ENCODE results near the gene NEK8.

The NEK8 gene

DNA sequence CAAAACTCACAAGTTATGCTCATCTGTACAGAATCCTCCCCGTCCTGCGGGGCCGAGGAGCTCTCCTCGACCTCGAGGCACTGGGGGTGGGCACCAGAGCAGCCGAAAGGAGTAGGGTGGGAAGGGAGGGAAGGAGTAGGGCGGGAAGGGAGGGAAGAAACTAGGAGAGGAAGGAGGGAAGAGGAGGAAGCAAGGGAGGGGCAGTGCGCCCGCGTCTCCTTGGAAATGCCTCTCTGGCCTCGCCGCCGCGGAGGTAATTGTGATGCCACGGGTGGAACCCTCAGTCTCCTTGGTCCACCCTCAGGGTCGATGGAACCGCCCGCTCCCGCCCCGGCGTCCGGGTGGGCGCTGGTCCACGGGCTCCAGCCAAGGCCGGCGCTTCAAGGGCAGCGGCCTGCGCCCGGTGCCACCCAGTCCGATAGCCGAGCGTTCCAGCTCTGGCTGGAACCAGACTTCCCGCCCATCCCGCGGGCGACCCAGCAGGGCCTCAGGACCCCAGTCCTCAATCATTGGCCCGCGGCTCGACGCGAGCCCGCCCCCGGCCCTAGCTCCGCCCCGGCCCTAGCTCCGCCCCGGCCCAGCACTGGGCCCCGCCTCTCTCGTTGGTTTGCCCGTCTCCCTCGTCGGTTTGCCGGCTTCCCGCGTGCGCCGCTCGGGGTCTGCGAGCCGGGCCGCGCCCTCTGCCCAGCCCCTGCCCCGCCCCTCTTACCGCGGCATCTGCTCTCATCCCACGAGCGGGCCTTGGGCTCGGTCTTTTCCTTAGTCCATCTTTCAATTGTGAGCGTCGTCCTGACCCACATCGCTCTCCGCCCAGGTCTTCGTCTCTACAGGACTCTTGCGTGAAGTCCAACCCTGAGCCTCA, 17.5 kb upstream of the NEK8 start:
- H3K27me3 ChIP-seq (ENCODE audit: insufficient read depth, insufficient read length): no peaks in the 10 kb centered on the region
- H3K4me1 ChIP-seq (ENCODE audit: insufficient read depth, insufficient read length): peaks cover 22% of the 10 kb centered on the region

DNA sequence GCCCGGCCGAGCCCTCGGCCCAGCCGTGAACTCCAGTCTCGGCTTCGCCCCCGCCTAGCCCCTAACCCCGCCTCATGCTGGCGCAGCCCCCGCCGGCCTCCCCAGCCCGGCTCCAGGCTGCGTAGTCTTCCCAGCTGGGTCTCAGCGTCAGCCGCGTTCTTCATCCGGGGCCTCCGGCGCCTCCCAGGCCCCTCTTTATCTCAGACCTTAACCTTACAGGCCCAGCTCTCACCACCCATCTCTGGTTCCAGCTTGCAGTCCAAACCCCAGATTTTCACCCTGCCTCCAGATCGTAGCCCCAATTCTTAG, 16.9 kb upstream of the NEK8 start, which contains the start of gene PROCA1:
Gene PROCA1 (minus strand): TSS at position 166 of the 309 bp plus-strand sequence. CDS start 228 bp downstream, outside the sequence.
- no peak for DNase-seq (ENCODE audit: low read depth, low spot score)
- TF ChIP-seq YY1 (IDR thresholded peaks at IDR 0.05; ENCODE audit: insufficient read depth, insufficient read length): no peak
- TF ChIP-seq SUZ12 (IDR thresholded peaks at IDR 0.05; ENCODE audit: extremely low read depth, insufficient read depth, insufficient read length): no peak
- no peak for TF ChIP-seq ZNF274 (IDR thresholded peaks at IDR 0.05; ENCODE audit: low read depth, low read length)
- peak within 1 kb of the TSS; percentile 97 for H3K9ac ChIP-seq (ENCODE audit: insufficient read length, low read depth)
- peak within 1 kb of the TSS; percentile 67 for H3K4me3 ChIP-seq (ENCODE audit: insufficient read length, low read depth)
- peaks cover 43% of the 10 kb centered on the region for H3K36me3 ChIP-seq (ENCODE audit: insufficient read depth, insufficient read length, low read length)
- no peaks in the 10 kb centered on the region for H3K9me3 ChIP-seq (ENCODE audit: insufficient read depth, low read length)
- H3K4me1 ChIP-seq (ENCODE audit: insufficient read depth, insufficient read length): peaks cover 22% of the 10 kb centered on the region
- no peaks in the 10 kb centered on the region for H3K27me3 ChIP-seq (ENCODE audit: insufficient read depth, insufficient read length)

More for the DNA sequence above, 17.5 kb upstream of the NEK8 start:
- peak; percentile 80 for DNase-seq (ENCODE audit: low read depth, low spot score)
- Histone ChIP-seq H3K4me3 (ENCODE audit: insufficient read length, low read depth) (peak overlapping the region; percentile 67), H3K9me3 (ENCODE audit: insufficient read depth, low read length) (no peaks in the 10 kb centered on the region), H3K36me3 (ENCODE audit: insufficient read depth, insufficient read length, low read length) (peaks cover 44% of the 10 kb centered on the region), H3K9ac (ENCODE audit: insufficient read length, low read depth) (peak overlapping the region; percentile 97)
- TF ChIP-seq SUZ12 (IDR thresholded peaks at IDR 0.05; ENCODE audit: extremely low read depth, insufficient read depth, insufficient read length): no peak
- no peak for TF ChIP-seq ZNF274 (IDR thresholded peaks at IDR 0.05; ENCODE audit: low read depth, low read length)
- no peak for TF ChIP-seq YY1 (IDR thresholded peaks at IDR 0.05; ENCODE audit: insufficient read depth, insufficient read length)

- no peaks in the 10 kb centered on the region for H3K9me3 ChIP-seq (ENCODE audit: insufficient read depth, low read length)
- H3K4me3 ChIP-seq (ENCODE audit: insufficient read length, low read depth): peak overlapping the region; percentile 37
- H3K4me1 ChIP-seq (ENCODE audit: insufficient read depth, insufficient read length): peaks cover 20% of the 10 kb centered on the region
- no peak for DNase-seq (ENCODE audit: low read depth, low spot score)
- peak overlapping the region; percentile 87 for H3K9ac ChIP-seq (ENCODE audit: insufficient read length, low read depth)
- no peaks in the 10 kb centered on the region for H3K27me3 ChIP-seq (ENCODE audit: insufficient read depth, insufficient read length)
- no peak for TF ChIP-seq YY1 (IDR thresholded peaks at IDR 0.05; ENCODE audit: insufficient read depth, insufficient read length)
- TF ChIP-seq SUZ12 (IDR thresholded peaks at IDR 0.05; ENCODE audit: extremely low read depth, insufficient read depth, insufficient read length): no peak
- no peak for TF ChIP-seq ZNF274 (IDR thresholded peaks at IDR 0.05; ENCODE audit: low read depth, low read length)
- peaks cover 40% of the 10 kb centered on the region for H3K36me3 ChIP-seq (ENCODE audit: insufficient read depth, insufficient read length, low read length)
Observed at GRCh38 chr17:28712032-28712704, 16.4 kb upstream of the NEK8 start.

- no peak for DNase-seq (ENCODE audit: low read depth, low spot score)
- H3K9ac ChIP-seq (ENCODE audit: insufficient read length, low read depth): peak overlapping the region; percentile 87
- H3K9me3 ChIP-seq (ENCODE audit: insufficient read depth, low read length): no peaks in the 10 kb centered on the region
- peaks cover 39% of the 10 kb centered on the region for H3K36me3 ChIP-seq (ENCODE audit: insufficient read depth, insufficient read length, low read length)
- peaks cover 20% of the 10 kb centered on the region for H3K4me1 ChIP-seq (ENCODE audit: insufficient read depth, insufficient read length)
- peak overlapping the region; percentile 37 for H3K4me3 ChIP-seq (ENCODE audit: insufficient read length, low read depth)
- H3K27me3 ChIP-seq (ENCODE audit: insufficient read depth, insufficient read length): no peaks in the 10 kb centered on the region
- no peak for TF ChIP-seq SUZ12 (IDR thresholded peaks at IDR 0.05; ENCODE audit: extremely low read depth, insufficient read depth, insufficient read length)
- TF ChIP-seq YY1 (IDR thresholded peaks at IDR 0.05; ENCODE audit: insufficient read depth, insufficient read length): no peak
- no peak for TF ChIP-seq ZNF274 (IDR thresholded peaks at IDR 0.05; ENCODE audit: low read depth, low read length)
Observed at GRCh38 chr17:28712705-28713415, 15.7 kb upstream of the NEK8 start.

GRCh38 chr17:28714281-28714680, 14.3 kb upstream of the NEK8 start:
- no peak overlapping the region for H3K9ac ChIP-seq (ENCODE audit: insufficient read length, low read depth)
- no peak overlapping the region for H3K4me3 ChIP-seq (ENCODE audit: insufficient read length, low read depth)
- TF ChIP-seq ZNF274 (IDR thresholded peaks at IDR 0.05; ENCODE audit: low read depth, low read length) (no peak), YY1 (IDR thresholded peaks at IDR 0.05; ENCODE audit: insufficient read depth, insufficient read length) (no peak), SUZ12 (IDR thresholded peaks at IDR 0.05; ENCODE audit: extremely low read depth, insufficient read depth, insufficient read length) (no peak)
- H3K9me3 ChIP-seq (ENCODE audit: insufficient read depth, low read length): no peaks in the 10 kb centered on the region
- DNase-seq (ENCODE audit: low read depth, low spot score): no peak
- H3K4me1 ChIP-seq (ENCODE audit: insufficient read depth, insufficient read length): peaks cover 20% of the 10 kb centered on the region
- peaks cover 39% of the 10 kb centered on the region for H3K36me3 ChIP-seq (ENCODE audit: insufficient read depth, insufficient read length, low read length)
- no peaks in the 10 kb centered on the region for H3K27me3 ChIP-seq (ENCODE audit: insufficient read depth, insufficient read length)

DNA sequence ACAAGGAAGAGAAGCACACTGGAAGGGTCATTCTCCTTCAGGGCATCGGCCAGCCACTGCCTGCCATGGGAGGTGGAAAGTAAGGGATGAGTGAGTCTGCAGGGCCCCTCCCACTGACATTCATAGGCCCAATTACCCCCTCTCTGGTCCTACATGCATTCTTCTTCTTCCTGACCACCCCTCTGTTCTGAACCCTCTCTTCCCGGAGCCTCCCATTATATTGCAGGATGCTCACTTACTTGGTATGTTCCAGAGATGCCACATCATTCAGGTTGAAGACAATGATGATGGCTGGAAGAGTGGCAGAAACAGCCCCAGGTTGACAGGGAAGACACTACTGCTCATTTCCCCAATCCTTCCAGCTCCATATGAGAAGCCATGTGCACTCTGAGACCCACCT, 13.4 kb upstream of the NEK8 start:
- Histone ChIP-seq H3K27me3 (ENCODE audit: insufficient read depth, insufficient read length) (no peaks in the 10 kb centered on the region), H3K9me3 (ENCODE audit: insufficient read depth, low read length) (no peaks in the 10 kb centered on the region), H3K9ac (ENCODE audit: insufficient read length, low read depth) (peak overlapping the region; percentile 17), H3K4me3 (ENCODE audit: insufficient read length, low read depth) (no peak overlapping the region), H3K36me3 (ENCODE audit: insufficient read depth, insufficient read length, low read length) (peaks cover 39% of the 10 kb centered on the region), H3K4me1 (ENCODE audit: insufficient read depth, insufficient read length) (peaks cover 16% of the 10 kb centered on the region)
- no peak for DNase-seq (ENCODE audit: low read depth, low spot score)
- TF ChIP-seq ZNF274 (IDR thresholded peaks at IDR 0.05; ENCODE audit: low read depth, low read length) (no peak), YY1 (IDR thresholded peaks at IDR 0.05; ENCODE audit: insufficient read depth, insufficient read length) (no peak), SUZ12 (IDR thresholded peaks at IDR 0.05; ENCODE audit: extremely low read depth, insufficient read depth, insufficient read length) (no peak)

Measured in NT2/D1 (cell line).